ENCODE measurements around the gene LCK. TPM values are rescaled to one million over a fixed set of nuclear protein-coding genes. Genes with fewer than 3 reads are reported as not detected.

LCK gene
- total and polyA plus RNA-seq, 2 of the 8 experiments (the other 6 are each of a cell fraction or from before 2014, with no cell fraction given) = 75.3 to 122 TPM

DNA sequence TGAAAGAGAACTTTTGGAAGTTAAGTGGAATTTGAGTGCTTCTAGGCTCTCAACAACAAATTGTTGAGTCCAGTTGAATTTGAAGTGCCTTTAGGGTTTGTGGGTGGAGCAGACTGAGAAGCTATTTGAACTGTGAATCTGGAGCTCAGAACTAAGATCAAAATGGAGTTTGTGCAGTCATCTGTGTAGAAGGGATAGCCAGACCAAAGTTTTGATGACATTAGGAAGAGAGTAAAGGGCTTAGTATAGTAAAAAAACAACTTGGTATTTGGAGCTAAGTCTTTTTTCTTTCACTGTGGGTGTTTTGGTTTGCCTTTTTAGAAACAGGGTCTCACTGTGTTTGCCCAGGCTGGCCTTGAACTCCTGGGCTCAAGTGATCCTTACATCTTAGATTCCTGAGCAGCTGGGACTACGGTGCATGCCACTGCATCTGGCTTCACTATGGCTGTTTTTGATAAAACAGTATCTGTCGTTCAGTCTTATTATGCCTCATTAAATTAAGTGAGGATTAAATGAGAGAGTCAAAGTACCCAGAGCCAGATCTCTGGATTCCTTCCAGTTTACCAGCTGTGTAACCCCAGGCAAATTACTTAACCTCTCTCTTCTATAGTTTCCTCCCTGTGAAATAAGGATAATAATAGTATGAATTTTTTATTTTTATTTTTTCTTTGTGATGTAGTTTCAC, 60.8 kb downstream of the LCK start:
- Histone ChIP-seq H3K9me3 (ENCODE audit: insufficient read depth in 2 of 2, low read depth in 1 of 2, low read length in 1 of 2) (no peaks in the 10 kb centered on the region), H2BK12ac (ENCODE audit: low read depth, low read length) (no peak overlapping the region), H3K4me3 (ENCODE audit: extremely low read depth in 1 of 4, insufficient read depth in 2 of 4, low read depth in 3 of 4, low read length in 4 of 4) (no peak overlapping the region), H4K91ac (replicated peaks; ENCODE audit: insufficient read length, low read length) (no peak overlapping the region), H4K8ac (ENCODE audit: extremely low read depth, insufficient read depth, low read length) (no peak overlapping the region), H3K56ac (replicated peaks; ENCODE audit: insufficient read length, low read depth, low read length) (no peak overlapping the region), H3K79me1 (ENCODE audit: low read depth, low read length) (peaks cover 6% of the 10 kb centered on the region), H3K18ac (ENCODE audit: extremely low read depth, low read length) (no peak overlapping the region), H3K36me3 (ENCODE audit: control insufficient read depth in 2 of 4, insufficient read depth in 4 of 4, low read length in 3 of 4) (peaks cover 0 to 2% (median 0%) of the 10 kb centered on the region in 4 experiments; a peak in 1 of 8 replicates), H3K9ac (replicated peaks in 1 of 4; ENCODE audit: extremely low read depth in 1 of 4, low read depth in 3 of 4, low read length in 3 of 4) (no peak overlapping the region), H3K4me1 (replicated peaks in 1 of 4; ENCODE audit: control insufficient read depth in 3 of 4, insufficient read depth in 4 of 4, low read length in 3 of 4) (no peaks in the 10 kb centered on the region), H4K20me1 (replicated peaks in 1 of 2; ENCODE audit: control insufficient read depth in 1 of 2, insufficient read depth in 2 of 2, low read length in 2 of 2) (peaks cover 0 to 6% of the 10 kb centered on the region in 2 experiments), H3K23me2 (ENCODE audit: low read depth, low read length) (no peaks in the 10 kb centered on the region), H3K4ac (replicated peaks; ENCODE audit: insufficient read length, low read depth, low read length) (no peak overlapping the region), H3K79me2 (ENCODE audit: control insufficient read depth in 1 of 2, insufficient read depth in 2 of 2, low read length in 2 of 2) (peaks cover 0 to 40% of the 10 kb centered on the region in 2 experiments; a peak in 2 of 4 replicates), H3K14ac (ENCODE audit: insufficient read length) (no peak overlapping the region), H4K5ac (ENCODE audit: insufficient read length, low read depth, low read length) (no peak overlapping the region), H3K27me3 (replicated peaks in 1 of 4; ENCODE audit: control insufficient read depth in 3 of 4, extremely low read depth in 1 of 4, insufficient read depth in 3 of 4, low read length in 3 of 4) (no peaks in the 10 kb centered on the region), H2BK5ac (ENCODE audit: low read depth, low read length) (no peak overlapping the region), H3K23ac (ENCODE audit: insufficient read length) (no peak overlapping the region), H3K27ac (ENCODE audit: low read depth, low read length) (no peak overlapping the region), H2BK20ac (ENCODE audit: low read length) (no peak overlapping the region), H2AFZ (ENCODE audit: low read length) (no peak overlapping the region), H3K4me2 (ENCODE audit: insufficient read depth in 1 of 2, low read depth in 2 of 2, low read length in 2 of 2) (no peak overlapping the region), H2BK120ac (replicated peaks; ENCODE audit: low read depth, low read length) (no peak overlapping the region), H2AK5ac (ENCODE audit: low read depth, low read length) (no peak overlapping the region), H2BK15ac (ENCODE audit: low read length) (no peak overlapping the region)
- 86% methylated on average over 2 of the region's 2 CpGs; no CpG with 5 or more reads in 1 of the 2 experiments for WGBS, 2 experiments (ENCODE audit: extremely low coverage in 1 of 2, insufficient coverage in 1 of 2, insufficient read length in 1 of 2, insufficient replicate concordance in 2 of 2, low coverage in 1 of 2, low lambda C conversion rate in 2 of 2, missing lambda C conversion rate in 1 of 2)
- no peak for DNase-seq (ENCODE audit: low read depth in 1 of 2, low spot score in 2 of 2)
- no peak for FAIRE-seq
- POLR2A ChIA-PET (ENCODE audit: partially characterized antibody) = interaction anchor here (0.9 to 3.8 kb wide), 11 partner anchors 9 to 72 kb away, joined by 3 to 16 read pairs (median 5); partner anchors contain the start of genes HDAC1 and MARCKSL1
- CTCF ChIA-PET (ENCODE audit: partially characterized antibody) = interaction anchor here (1.0 to 1.8 kb wide), 6 partner anchors 10 to 96 kb away, joined by 3 to 10 read pairs (median 5); no protein-coding TSS in a partner anchor
- TF ChIP-seq SP4 (IDR thresholded peaks at IDR 0.05; ENCODE audit: low read length) (no peak), SP1 (IDR thresholded peaks at IDR 0.05; ENCODE audit: low read depth, low read length) (no peak)
